Activated naive CD4-positive, alpha-beta T cell treated with anti-CD3 and anti-CD28 coated beads, Interleukin-2, amount 10 ng/mL, durations not matched to agents 7 days and 5 days (primary cell): Measurements from ENCODE around the gene XIRP1.
A peak's percentile ranks its signal among the peaks of the same experiment; 100 is the strongest.

Source experiments
- CTCF ChIA-PET: fragments of 350-600 bp; sonication (Branson Sonifier 250); formaldehyde crosslinking; loops from one replicate; lab custom pipeline; 2021; ENCODE audit warnings: antibody characterized with exemption; lab: Charles Lee
- DNase-seq: peaks from one replicate; pipeline ENCODE4 v3.0.0-alpha.2; 2020
- H3K27ac Mint-ChIP-seq: one replicate; pipeline ENCODE4 v1.8.0; 2021; ENCODE audit warnings: mild to moderate bottlenecking, moderate library complexity, mixed read lengths
- H3K27me3 Mint-ChIP-seq: one replicate; pipeline ENCODE4 v1.8.0; 2021; ENCODE audit warnings: mild to moderate bottlenecking, mixed read lengths
- H3K36me3 Mint-ChIP-seq: one replicate; pipeline ENCODE4 v1.8.0; 2021; ENCODE audit warnings: mixed read lengths
- H3K4me1 Mint-ChIP-seq: one replicate; pipeline ENCODE4 v1.8.0; 2021; ENCODE audit warnings: mixed read lengths
- H3K4me3 Mint-ChIP-seq: one replicate; pipeline ENCODE4 v1.8.0; 2021; ENCODE audit warnings: mild to moderate bottlenecking, moderate library complexity, mixed read lengths
- H3K9me3 Mint-ChIP-seq: one replicate; pipeline ENCODE4 v1.8.0; 2021; ENCODE audit warnings: mixed read lengths

The XIRP1 gene

DNA sequence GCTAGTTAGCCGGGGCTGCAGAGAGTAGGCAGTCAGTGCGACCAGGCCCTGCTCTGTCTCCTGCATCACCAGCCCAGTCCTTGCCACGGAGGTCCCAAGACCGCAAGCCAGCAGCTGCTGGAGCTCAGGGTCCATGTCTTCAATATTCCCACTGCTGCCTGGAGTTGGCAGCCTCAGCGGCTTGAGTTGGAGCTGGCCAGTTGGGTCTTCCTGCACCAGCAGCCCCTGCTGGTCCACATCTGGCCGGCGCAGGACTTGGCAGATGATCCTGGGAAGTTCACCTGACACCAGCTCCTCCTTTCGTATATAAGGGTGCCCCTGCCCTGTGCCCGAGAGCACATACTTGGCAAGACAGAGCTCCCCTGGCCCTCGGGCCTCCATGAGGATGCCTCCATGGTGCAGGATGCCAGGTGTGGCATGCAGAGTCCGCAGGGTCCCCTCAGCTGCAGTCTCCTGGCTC lies 5.7 kb downstream of the XIRP1 start:
- CTCF ChIA-PET = interaction anchor here (0.9 to 11.1 kb wide), 4 partner anchors 8 to 104 kb away, joined by 3 to 358 read pairs (median 4); no protein-coding TSS in a partner anchor
- H3K9me3 Mint-ChIP-seq = no peaks in the 10 kb centered on the region
- H3K27ac Mint-ChIP-seq = no peak overlapping the region
- no peaks in the 10 kb centered on the region for H3K36me3 Mint-ChIP-seq
- H3K4me1 Mint-ChIP-seq = peaks cover 6% of the 10 kb centered on the region
- H3K27me3 Mint-ChIP-seq = peaks cover 14% of the 10 kb centered on the region
- no peak overlapping the region for H3K4me3 Mint-ChIP-seq
- DNase-seq = no peak

DNA sequence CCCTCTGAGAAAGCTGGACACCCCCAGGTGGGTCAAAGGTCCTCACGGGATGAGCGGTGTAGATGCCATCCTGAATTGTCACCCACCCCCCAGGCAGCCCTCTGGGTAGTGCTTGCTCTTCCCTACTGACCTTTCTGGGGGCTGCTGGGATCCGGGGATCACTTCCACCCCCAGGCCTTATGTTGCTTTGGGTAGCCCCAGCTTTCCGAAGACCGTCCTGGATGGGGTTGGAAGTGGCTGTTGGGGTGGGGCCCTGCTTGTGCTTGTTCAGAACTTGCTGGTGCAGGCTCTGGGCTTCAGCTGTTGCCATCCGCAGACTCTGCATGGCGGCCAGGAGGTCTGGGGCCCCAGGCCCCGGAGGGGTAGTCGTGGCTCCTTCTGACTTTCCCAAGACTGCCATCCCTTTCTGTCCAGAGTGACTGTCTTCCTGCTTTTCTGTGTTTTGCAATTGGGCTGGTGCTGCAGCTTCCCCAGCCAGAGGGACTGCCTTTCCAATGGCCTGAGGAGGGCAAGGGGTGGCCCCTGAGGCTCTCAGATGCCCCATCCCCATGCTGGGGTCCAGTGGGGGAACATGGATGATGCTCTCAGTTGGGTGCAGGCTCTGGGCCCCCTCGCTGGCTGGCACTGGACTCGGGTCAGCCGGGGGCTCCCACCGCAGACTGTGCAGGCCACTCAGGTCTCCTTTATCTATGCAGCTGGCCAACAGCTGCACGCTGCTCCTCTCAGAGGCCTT lies 6.3 kb downstream of the XIRP1 start:
- H3K4me1 Mint-ChIP-seq = peaks cover 9% of the 10 kb centered on the region
- H3K9me3 Mint-ChIP-seq = no peaks in the 10 kb centered on the region
- DNase-seq = no peak
- H3K27ac Mint-ChIP-seq = no peak overlapping the region
- peaks cover 14% of the 10 kb centered on the region for H3K27me3 Mint-ChIP-seq
- H3K4me3 Mint-ChIP-seq = no peak overlapping the region
- CTCF ChIA-PET = interaction anchor here (0.9 to 11.1 kb wide), 5 partner anchors 8 to 104 kb away, joined by 3 to 358 read pairs (median 4); no protein-coding TSS in a partner anchor
- no peaks in the 10 kb centered on the region for H3K36me3 Mint-ChIP-seq

- DNase-seq = no peak
- H3K4me1 Mint-ChIP-seq = peaks cover 12% of the 10 kb centered on the region
- no peaks in the 10 kb centered on the region for H3K36me3 Mint-ChIP-seq
- H3K27ac Mint-ChIP-seq = no peak overlapping the region
- peaks cover 14% of the 10 kb centered on the region for H3K27me3 Mint-ChIP-seq
- no peaks in the 10 kb centered on the region for H3K9me3 Mint-ChIP-seq
- CTCF ChIA-PET = interaction anchor here (1.0 to 11.1 kb wide), 5 partner anchors 11 to 105 kb away, joined by 3 to 358 read pairs (median 4); no protein-coding TSS in a partner anchor
- no peak overlapping the region for H3K4me3 Mint-ChIP-seq
These were observed 7.0 kb downstream of the XIRP1 start for GRCh38 chr3:39185326-39185958.

GRCh38 chr3:39184968-39185285 lies 7.5 kb downstream of the XIRP1 start:
- Mint-ChIP-seq H3K36me3 (no peaks in the 10 kb centered on the region), H3K9me3 (no peaks in the 10 kb centered on the region), H3K4me3 (no peak overlapping the region), H3K27me3 (peaks cover 14% of the 10 kb centered on the region), H3K27ac (no peak overlapping the region), H3K4me1 (peaks cover 17% of the 10 kb centered on the region)
- CTCF ChIA-PET = interaction anchor here (1.0 to 11.1 kb wide), 5 partner anchors 11 to 105 kb away, joined by 3 to 358 read pairs (median 4); no protein-coding TSS in a partner anchor
- DNase-seq = no peak

DNA sequence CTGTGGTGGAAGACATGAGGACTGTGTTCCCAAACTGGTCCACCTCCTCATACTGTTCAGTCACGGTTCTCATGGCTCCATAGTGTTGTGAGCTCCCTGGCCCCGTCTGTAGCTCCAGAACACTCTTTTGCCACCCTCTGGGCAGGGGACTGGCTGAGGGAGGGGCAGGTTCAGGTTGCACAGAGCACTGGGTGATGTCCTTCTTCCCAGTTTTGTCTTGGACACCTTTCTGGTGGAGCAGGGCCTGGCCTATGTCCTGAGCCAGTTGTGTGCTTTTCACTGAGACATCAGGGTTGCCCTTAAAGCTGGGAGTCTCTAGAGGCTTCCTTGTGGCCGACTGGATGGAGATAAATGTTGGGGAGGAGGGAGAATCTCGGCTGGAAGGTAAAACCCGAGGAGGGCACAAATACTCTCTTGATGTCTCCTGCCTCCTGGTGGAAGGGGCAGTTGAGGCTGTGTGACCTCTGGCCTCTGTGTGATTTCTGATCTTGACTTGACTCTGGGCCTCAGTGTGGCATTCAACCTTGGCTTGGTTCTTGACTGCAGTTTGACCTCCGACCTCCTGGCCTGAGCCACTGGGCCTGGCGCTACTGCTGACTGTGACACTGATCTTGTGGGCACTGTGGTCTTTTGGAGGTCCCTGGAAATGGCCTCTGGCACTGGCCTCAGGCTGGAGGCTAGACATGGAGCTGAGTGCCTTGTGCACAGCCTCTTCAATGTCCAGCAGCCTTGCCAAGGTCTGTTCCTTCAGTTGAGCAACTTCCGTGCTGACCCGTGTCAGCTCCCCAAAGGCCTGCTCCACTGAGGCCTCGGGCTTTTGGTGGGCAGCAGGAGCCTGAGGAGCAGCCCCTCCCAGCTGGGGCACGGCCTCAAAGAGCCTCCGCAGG lies 8.1 kb downstream of the XIRP1 start:
- peaks cover 10% of the 10 kb centered on the region for H3K27me3 Mint-ChIP-seq
- no peak overlapping the region for H3K27ac Mint-ChIP-seq
- no peak for DNase-seq
- H3K4me1 Mint-ChIP-seq = peaks cover 23% of the 10 kb centered on the region
- CTCF ChIA-PET = interaction anchor here (1.0 to 11.1 kb wide), 6 partner anchors 12 to 106 kb away, joined by 3 to 358 read pairs (median 4); no protein-coding TSS in a partner anchor
- H3K4me3 Mint-ChIP-seq = no peak overlapping the region
- no peaks in the 10 kb centered on the region for H3K36me3 Mint-ChIP-seq
- H3K9me3 Mint-ChIP-seq = no peaks in the 10 kb centered on the region

- peaks cover 2% of the 10 kb centered on the region for H3K36me3 Mint-ChIP-seq
- H3K4me3 Mint-ChIP-seq = no peak overlapping the region
- H3K27me3 Mint-ChIP-seq = peaks cover 4% of the 10 kb centered on the region
- no peak for DNase-seq
- H3K9me3 Mint-ChIP-seq = no peaks in the 10 kb centered on the region
- peaks cover 32% of the 10 kb centered on the region for H3K4me1 Mint-ChIP-seq
- CTCF ChIA-PET = interaction anchor here (1.3 to 11.1 kb wide), 3 partner anchors 81 to 107 kb away, joined by 3 to 358 read pairs (median 4); no protein-coding TSS in a partner anchor
- no peak overlapping the region for H3K27ac Mint-ChIP-seq
These were observed 8.9 kb downstream of the XIRP1 start for GRCh38 chr3:39183211-39184080.

DNA sequence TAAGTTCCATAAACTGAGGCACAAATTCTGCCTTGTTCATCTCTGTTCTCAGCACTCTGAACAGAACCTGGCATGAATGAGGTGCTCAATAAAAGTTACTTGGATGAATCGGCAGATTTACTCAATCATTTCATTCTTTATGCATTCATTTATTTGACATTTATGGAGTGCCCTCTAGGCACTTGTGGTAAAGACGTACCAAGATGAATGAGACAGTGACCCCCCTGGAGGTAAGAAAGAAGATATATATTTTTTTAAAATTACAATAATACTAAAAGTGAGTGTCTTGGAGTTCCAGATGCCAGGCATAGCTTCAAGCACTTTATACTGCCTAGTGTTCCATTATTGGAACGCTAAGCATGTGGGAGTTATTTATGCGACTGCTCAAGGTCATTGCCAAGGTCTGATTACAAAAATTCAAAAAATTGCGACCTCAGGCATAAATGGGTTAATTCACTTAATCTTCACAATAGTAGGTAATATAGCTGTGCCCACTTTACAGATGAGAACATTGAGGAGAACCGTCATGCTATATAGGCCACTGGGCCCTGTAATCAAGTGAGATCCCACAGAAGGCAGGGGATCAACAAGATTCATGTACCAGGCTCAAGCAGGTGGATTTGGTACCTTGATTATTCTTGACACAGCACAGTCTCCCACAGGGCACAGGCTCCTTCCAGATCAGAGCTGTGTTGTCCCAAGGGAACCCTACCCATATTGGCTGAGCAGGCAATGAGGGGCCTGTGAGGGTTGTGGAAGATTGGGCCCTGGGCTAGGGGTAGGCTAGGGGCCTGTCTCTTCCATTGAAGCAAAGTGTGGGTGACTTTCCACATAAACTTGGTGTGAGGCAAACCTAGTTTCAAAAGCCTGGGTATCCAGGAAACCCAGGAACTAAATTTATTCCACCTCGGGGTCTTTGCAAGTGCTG lies 10.7 kb downstream of the XIRP1 start:
- CTCF ChIA-PET = interaction anchor here (0.8 kb wide), 2 partner anchors 8 to 57 kb away, joined by 3 read pairs; no protein-coding TSS in a partner anchor
- Mint-ChIP-seq H3K9me3 (no peaks in the 10 kb centered on the region), H3K36me3 (peaks cover 2% of the 10 kb centered on the region), H3K4me3 (peak overlapping the region; percentile 42), H3K27ac (peak overlapping the region; percentile 31), H3K27me3 (no peaks in the 10 kb centered on the region), H3K4me1 (peaks cover 45% of the 10 kb centered on the region)
- DNase-seq = no peak

DNA sequence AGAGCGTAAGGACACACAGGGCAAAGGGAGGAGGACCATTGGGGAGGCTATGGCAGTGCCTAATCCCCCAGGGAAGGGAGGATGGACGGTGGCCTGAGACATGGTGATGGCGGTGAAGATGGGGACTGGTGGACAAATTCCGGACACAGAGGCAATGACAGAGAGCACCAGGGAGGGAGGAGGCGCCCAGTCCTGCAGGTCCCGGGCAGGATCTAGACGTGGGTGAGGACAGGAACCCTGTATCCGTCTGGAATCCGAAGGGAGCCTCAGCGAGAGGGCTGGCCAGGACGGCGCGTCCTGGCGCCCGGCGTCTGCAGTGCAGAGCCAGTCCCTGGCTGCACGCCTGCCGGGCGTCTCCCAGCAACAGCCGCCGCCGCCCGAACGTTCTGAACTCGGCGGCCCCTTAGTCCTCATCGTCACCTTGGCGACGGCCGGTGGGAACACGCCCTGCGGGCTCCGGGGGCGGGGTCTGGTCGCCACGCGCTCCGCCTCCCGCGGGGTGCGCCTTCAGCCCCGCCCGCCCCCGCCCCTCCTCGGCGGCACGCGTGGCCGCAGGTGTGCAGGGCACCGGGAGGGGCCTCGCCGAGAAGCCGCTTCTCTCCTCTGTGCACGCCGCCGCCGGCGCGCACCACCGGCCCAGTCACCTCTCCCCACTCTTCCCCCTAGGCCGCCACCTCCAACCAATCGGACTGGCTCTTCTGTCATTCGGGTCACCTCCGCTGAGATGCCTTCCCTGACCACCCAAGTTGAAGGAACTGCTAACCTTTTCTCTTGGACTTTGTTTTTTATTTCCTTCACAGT lies 11.6 kb downstream of the XIRP1 start:
- peak; percentile 92 for DNase-seq
- H3K27ac Mint-ChIP-seq = peak overlapping the region; percentile 31
- H3K4me1 Mint-ChIP-seq = peaks cover 55% of the 10 kb centered on the region
- peaks cover 2% of the 10 kb centered on the region for H3K36me3 Mint-ChIP-seq
- H3K9me3 Mint-ChIP-seq = no peaks in the 10 kb centered on the region
- peak overlapping the region; percentile 75 for H3K4me3 Mint-ChIP-seq
- no peaks in the 10 kb centered on the region for H3K27me3 Mint-ChIP-seq
- CTCF ChIA-PET = interaction anchor here (3.4 to 4.2 kb wide), 2 partner anchors 9 to 110 kb away, joined by 13 to 16 read pairs; no protein-coding TSS in a partner anchor

- Mint-ChIP-seq H3K9me3 (no peaks in the 10 kb centered on the region), H3K4me1 (peaks cover 56% of the 10 kb centered on the region), H3K4me3 (peak overlapping the region; percentile 75), H3K27me3 (peaks cover under 1% of the 10 kb centered on the region), H3K36me3 (peaks cover 2% of the 10 kb centered on the region), H3K27ac (peak overlapping the region; percentile 33)
- DNase-seq = no peak
- CTCF ChIA-PET = interaction anchor here (0.6 to 4.2 kb wide), 4 partner anchors 10 to 1872 kb away, joined by 3 to 16 read pairs (median 8); no protein-coding TSS in a partner anchor
These were observed 12.2 kb downstream of the XIRP1 start for GRCh38 chr3:39180183-39180545.

GRCh38 chr3:39178553-39178952 lies 13.8 kb downstream of the XIRP1 start:
- Mint-ChIP-seq H3K9me3 (peaks cover 2% of the 10 kb centered on the region), H3K4me1 (peaks cover 58% of the 10 kb centered on the region), H3K27me3 (peaks cover 9% of the 10 kb centered on the region), H3K27ac (peak overlapping the region; percentile 2), H3K4me3 (peak overlapping the region; percentile 31), H3K36me3 (peaks cover 4% of the 10 kb centered on the region)
- CTCF ChIA-PET = interaction anchor here (0.6 to 4.2 kb wide), 13 partner anchors 9 to 114 kb away, joined by 3 to 16 read pairs (median 3); no protein-coding TSS in a partner anchor
- DNase-seq = no peak

DNA sequence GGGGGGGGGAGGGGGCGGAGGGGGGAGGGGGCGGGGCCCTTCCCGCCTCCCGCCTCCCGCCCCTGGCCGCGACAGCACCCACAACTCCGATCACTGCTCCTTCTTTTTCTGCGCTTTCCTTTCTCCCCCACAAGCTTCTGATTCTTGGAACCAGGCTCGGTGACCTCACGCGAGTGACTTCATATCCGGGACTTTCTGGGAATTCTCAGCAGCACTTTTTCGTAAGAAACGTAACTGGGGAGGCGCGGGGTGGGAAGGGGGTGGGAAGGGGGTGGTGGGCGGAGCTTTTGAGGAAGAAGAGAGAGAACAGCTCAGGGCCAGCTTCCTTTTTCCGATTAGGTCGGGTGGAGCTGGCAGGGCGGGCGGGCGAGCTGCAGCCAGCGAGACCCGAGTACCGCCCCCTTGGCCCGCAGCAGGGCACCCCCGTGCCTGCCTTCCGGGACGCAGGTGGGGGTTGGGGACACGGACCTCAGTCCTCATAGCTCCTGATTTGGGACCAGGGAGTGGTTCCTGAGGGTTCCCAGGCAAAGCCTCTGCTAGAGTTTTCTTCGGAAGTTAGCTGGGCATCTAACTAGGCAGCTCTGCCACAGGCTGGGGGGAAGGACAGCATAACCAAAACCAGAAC lies 14.6 kb downstream of the XIRP1 start:
- Mint-ChIP-seq H3K27ac (peak overlapping the region; percentile 76), H3K27me3 (peaks cover 16% of the 10 kb centered on the region), H3K36me3 (peaks cover 4% of the 10 kb centered on the region), H3K9me3 (peaks cover 2% of the 10 kb centered on the region), H3K4me1 (peaks cover 58% of the 10 kb centered on the region), H3K4me3 (peak overlapping the region; percentile 66)
- CTCF ChIA-PET = interaction anchor here (0.5 to 4.2 kb wide), 13 partner anchors 9 to 115 kb away, joined by 3 to 16 read pairs (median 3); no protein-coding TSS in a partner anchor
- peak; percentile 84 for DNase-seq
